ENCODE measurements around the gene GALNT10. TPM values are rescaled to one million over a fixed set of nuclear protein-coding genes. Genes with fewer than 3 reads are reported as not detected.

GALNT10 gene
- total RNA-seq, 4 donors from 2014 or later, result 17.2 to 28.6 (median 21.1) TPM

DNA sequence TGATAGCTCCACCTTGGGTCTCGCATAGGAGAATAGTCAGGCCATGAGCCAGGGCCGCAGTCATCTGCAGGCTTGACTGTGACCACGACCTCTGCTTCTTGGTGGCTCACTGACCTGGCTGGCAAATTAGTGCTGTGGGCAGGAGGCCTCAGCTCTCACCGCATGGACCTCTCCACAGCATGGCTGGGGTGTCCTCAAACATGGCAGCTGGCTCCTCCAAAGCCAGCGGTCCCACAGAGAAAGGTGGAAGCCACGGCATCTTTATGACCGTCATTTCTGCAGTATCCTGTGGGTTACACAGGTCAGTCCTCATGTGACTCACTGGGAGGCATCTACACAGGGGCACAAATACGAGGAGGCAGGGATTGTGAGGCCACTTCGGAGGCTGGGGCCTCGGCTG is 212.1 kb downstream of the GALNT10 start:
- TF ChIP-seq, protein P1, sequence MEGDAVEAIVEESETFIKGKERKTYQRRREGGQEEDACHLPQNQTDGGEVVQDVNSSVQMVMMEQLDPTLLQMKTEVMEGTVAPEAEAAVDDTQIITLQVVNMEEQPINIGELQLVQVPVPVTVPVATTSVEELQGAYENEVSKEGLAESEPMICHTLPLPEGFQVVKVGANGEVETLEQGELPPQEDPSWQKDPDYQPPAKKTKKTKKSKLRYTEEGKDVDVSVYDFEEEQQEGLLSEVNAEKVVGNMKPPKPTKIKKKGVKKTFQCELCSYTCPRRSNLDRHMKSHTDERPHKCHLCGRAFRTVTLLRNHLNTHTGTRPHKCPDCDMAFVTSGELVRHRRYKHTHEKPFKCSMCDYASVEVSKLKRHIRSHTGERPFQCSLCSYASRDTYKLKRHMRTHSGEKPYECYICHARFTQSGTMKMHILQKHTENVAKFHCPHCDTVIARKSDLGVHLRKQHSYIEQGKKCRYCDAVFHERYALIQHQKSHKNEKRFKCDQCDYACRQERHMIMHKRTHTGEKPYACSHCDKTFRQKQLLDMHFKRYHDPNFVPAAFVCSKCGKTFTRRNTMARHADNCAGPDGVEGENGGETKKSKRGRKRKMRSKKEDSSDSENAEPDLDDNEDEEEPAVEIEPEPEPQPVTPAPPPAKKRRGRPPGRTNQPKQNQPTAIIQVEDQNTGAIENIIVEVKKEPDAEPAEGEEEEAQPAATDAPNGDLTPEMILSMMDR (IDR thresholded peaks at IDR 0.05; ENCODE audit: low read depth), result no peak

DNA sequence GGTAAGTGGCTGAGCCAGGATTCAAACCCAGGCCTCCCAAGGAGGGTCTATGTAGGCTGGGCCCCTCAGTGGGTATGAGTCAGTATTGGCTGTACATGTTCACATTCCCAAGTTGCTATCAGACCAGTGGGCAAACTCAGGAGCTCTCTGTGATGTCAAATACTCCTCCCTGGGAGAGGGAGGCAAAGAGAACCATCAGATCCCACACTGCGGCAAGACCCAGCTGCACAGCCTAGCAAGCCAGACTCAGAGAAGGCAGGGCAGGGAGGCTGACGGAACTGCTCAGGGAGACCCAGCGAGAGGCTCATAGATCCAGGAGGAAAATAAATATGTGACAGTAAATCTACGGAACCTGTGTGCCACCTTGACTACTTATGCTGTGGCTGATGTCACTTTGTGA is 212.7 kb downstream of the GALNT10 start:
- TF ChIP-seq, protein P1 (IDR thresholded peaks at IDR 0.05; ENCODE audit: low read depth), result no peak

DNA sequence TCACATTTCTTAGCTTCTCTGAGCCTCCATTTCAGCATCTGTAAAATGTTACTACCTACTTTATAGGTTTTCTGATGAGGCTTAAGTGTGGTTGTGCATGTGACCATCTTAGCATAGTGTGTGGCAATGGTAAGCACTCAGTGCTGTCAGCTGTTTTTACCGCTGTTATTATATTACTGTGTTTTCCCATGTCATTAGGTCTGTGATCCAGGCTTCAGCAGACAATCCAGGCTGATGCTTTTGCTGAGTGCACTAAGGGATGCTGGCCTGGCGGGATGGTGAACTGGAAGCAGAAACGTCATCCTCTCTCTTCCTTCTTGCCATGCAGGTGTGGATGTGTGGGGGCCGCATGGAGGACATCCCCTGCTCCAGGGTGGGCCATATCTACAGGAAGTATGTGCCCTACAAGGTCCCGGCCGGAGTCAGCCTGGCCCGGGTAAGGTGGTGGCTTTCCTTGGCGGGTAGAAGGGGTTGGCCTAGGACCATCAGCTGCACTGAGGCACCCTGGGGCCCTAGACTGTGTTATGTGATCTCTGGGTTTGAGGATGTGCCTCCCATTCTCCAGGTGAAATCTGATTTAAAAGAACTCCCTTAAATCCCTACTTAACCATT is 213.3 kb downstream of the GALNT10 start:
- TF ChIP-seq, protein P1 (IDR thresholded peaks at IDR 0.05; ENCODE audit: low read depth), result no peak

DNA sequence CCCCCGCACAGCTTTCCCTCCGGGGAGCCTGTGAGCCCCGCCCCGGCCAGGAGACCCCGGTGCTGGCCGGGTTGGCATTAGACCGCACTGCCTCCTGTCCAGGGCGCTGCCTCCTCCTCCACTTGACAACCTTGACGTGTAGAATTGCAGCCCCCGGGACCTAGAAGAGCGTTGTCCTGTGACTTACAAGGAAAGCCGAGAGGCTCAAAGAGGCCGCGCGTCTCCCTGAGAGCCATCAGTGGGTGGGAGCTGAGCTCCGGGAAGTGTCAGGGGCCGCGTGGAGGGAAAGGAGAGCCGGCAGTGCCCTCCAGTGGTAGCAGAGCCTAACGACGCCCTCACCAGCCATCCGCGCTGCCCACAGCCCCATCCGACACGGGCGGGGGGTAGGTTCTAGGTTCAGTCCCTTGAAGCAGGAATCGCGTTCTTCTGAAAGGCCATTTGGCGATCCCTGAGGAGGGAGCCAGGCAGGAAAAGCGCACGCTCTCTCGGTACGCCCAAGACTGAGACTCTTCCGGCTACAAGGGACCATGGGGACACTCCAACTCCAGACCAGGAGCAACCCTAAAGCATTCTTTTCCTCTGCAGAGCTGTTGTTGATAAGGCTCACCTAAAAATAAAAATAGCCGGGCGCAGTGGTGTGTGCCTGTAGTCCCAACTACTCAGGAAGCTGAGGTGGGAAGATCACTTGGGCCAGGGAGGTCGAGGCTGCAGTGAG is 214.7 kb downstream of the GALNT10 start:
- TF ChIP-seq, protein P1 (IDR thresholded peaks at IDR 0.05; ENCODE audit: low read depth), result no peak

DNA sequence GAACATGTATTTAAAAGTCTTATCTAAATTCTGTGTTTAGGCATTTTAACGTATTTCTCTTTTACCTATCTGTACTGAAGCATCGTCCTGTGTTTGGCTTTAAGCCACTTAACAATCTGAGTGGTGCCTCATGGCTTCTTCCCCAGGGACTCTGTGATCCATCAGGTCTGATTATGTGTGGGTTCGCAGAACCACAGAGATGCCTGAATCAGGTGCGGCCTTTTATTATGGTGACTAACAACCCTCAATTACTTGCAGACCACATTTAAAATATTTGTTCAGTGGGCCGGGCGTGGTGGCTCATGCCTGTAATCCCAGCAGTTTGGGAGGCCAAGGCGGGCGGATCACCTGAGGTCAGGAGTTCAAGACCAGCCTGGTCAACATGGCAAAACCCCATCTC is 215.7 kb downstream of the GALNT10 start:
- TF ChIP-seq, protein P1 (IDR thresholded peaks at IDR 0.05; ENCODE audit: low read depth), result no peak

DNA sequence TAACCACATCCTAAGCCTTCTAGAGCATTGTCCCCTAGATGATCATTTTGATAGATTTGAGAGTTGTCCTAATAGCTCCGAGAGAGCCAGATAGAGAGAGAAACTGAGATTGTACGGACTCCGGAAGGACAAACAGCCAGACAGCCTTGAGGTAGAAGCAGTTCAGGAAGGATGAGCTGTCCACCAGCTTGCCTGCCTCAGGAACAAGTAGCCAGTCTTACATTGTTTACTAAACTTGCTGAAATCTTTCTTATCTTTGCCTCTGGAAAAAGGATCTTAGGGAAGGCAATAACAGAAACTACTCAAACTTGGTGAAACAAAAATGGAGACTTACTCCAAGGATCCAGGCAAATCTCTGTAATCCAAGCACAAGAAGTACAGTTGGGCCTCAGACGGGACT is 216.3 kb downstream of the GALNT10 start:
- TF ChIP-seq, protein P1 (IDR thresholded peaks at IDR 0.05; ENCODE audit: low read depth), result no peak

DNA sequence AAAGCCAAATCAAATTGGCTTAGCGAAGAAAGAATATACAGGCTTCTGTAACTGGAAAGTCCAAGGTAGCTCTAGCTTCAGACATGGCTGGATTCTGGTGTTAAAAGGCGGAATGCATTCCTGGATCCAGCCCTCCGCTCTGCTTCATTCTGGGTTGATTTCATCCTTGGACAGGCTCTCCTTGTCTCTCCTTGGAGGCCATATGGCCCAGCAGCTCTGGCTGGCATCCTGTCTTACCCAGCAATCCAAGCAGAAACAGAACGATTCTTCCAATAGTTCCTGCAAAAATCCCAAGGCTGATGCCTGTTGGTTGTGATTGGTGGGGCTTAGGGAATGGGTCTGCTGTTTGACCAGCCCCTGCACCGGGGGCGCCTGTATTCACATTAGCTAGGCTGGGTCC is 218.3 kb downstream of the GALNT10 start:
- TF ChIP-seq, protein P1 (IDR thresholded peaks at IDR 0.05; ENCODE audit: low read depth), result no peak

Measured in subcutaneous adipose tissue (tissue), 4 donors.